CD14-positive monocyte (primary cell): ENCODE measurements around the gene RNPS1. TPM values are rescaled to one million over a fixed set of nuclear protein-coding genes. Genes with fewer than 3 reads are reported as not detected.

Experiments
- DNase-seq, 3 donors: peaks; one replicate each; pipeline ENCODE4 v3.0.0-alpha.2; 2011 to 2022
- H2AFZ ChIP-seq: 2 replicates; pipeline ENCODE4 v1.6.0; 2012; ENCODE audit warnings: mild to moderate bottlenecking, low read depth, low read length, inconsistent platforms; ENCODE audit not compliant: insufficient read depth, poor library complexity, severe bottlenecking
- H3K27ac ChIP-seq, 2 donors: 1 replicate in 1 of 2; 2 replicates in 1 of 2; pipeline ENCODE4 v1.5.1; 2012 to 2013; ENCODE audit warnings: low read length in 2 of 2, control low read depth in 1 of 2, inconsistent platforms in 1 of 2, low read depth in 1 of 2, mild to moderate bottlenecking in 1 of 2
- H3K27me3 ChIP-seq, 2 donors: one replicate each; pipeline versions ENCODE4 v1.6.0 to v1.6.1; 2011 to 2013; ENCODE audit warnings: low read length in 2 of 2; ENCODE audit not compliant: control insufficient read depth in 2 of 2, insufficient read depth in 2 of 2
- H3K36me3 ChIP-seq, 2 donors: replicated peaks in 1 of 2; 1 replicate in 1 of 2; 2 replicates in 1 of 2; pipeline versions ENCODE4 v1.5.1 to v1.6.1; 2012 to 2013; ENCODE audit warnings: low read length in 2 of 2, control low read depth in 1 of 2, inconsistent platforms in 1 of 2, mild to moderate bottlenecking in 1 of 2; ENCODE audit not compliant: insufficient read depth in 2 of 2, control insufficient read depth in 1 of 2
- H3K4me1 ChIP-seq, 2 donors: 1 replicate in 1 of 2; 2 replicates in 1 of 2; pipeline versions ENCODE4 v1.5.1 to v1.6.1; 2012 to 2013; ENCODE audit warnings: low read length in 2 of 2, control low read depth in 1 of 2, inconsistent platforms in 1 of 2, mild to moderate bottlenecking in 1 of 2, moderate library complexity in 1 of 2; ENCODE audit not compliant: insufficient read depth in 2 of 2, control insufficient read depth in 1 of 2
- H3K4me2 ChIP-seq: replicated peaks from 2 replicates; pipeline ENCODE3; 2012; ENCODE audit warnings: low read length, moderate library complexity, mild to moderate bottlenecking; ENCODE audit not compliant: poor library complexity, severe bottlenecking; ENCODE audit errors: extremely low read depth
- H3K4me3 ChIP-seq, 3 experiments: fragments of 200-600 bp in 1 of 3; sonication (generic) in 1 of 3; replicated peaks in 1 of 3; 1 replicate in 2 of 3; 2 replicates in 1 of 3; pipeline ENCODE4 v1.5.1; 2011 to 2013; ENCODE audit warnings: low read length in 3 of 3, mild to moderate bottlenecking in 3 of 3, control low read depth in 2 of 3, low read depth in 2 of 3, inconsistent platforms in 1 of 3, moderate library complexity in 1 of 3
- H3K79me2 ChIP-seq: 2 replicates; pipeline ENCODE4 v1.6.0; 2012; ENCODE audit warnings: mild to moderate bottlenecking, control low read depth, inconsistent platforms, low read length, moderate library complexity; ENCODE audit not compliant: insufficient read depth
- H3K9ac ChIP-seq: 2 replicates; pipeline ENCODE4 v1.6.0; 2017; ENCODE audit warnings: low read length, mild to moderate bottlenecking; ENCODE audit not compliant: insufficient read depth, poor library complexity, severe bottlenecking
- H3K9me3 ChIP-seq, 2 donors: replicated peaks in 1 of 2; 1 replicate in 1 of 2; 2 replicates in 1 of 2; pipeline versions ENCODE4 v1.5.1 to v1.6.1; 2012 to 2013; ENCODE audit warnings: low read length in 2 of 2, control low read depth in 1 of 2; ENCODE audit not compliant: control insufficient read depth in 1 of 2, insufficient read depth in 1 of 2
- H4K20me1 ChIP-seq: 2 replicates; pipeline ENCODE4 v1.6.0; 2012; ENCODE audit warnings: mild to moderate bottlenecking, low read length, control low read depth, moderate library complexity; ENCODE audit not compliant: insufficient read depth
- H3K27ac Mint-ChIP-seq, 7 donors: one replicate each; pipeline ENCODE4 v1.8.0; 2020; ENCODE audit warnings: mild to moderate bottlenecking in 7 of 7, mixed read lengths in 7 of 7, moderate library complexity in 6 of 7, inconsistent platforms in 2 of 7
- H3K27me3 Mint-ChIP-seq, 3 donors: one replicate each; pipeline ENCODE4 v1.8.0; 2021 to 2022; ENCODE audit warnings: low read depth in 3 of 3, mild to moderate bottlenecking in 3 of 3, mixed read lengths in 3 of 3, moderate library complexity in 3 of 3, inconsistent platforms in 1 of 3
- H3K36me3 Mint-ChIP-seq, 2 donors: one replicate each; pipeline ENCODE4 v1.8.0; 2020; ENCODE audit warnings: mixed read lengths in 2 of 2, inconsistent platforms in 1 of 2, mild to moderate bottlenecking in 1 of 2
- H3K4me1 Mint-ChIP-seq: one replicate; pipeline ENCODE4 v1.8.0; 2020; ENCODE audit warnings: mild to moderate bottlenecking, mixed read lengths
- H3K4me3 Mint-ChIP-seq, 2 donors: one replicate each; pipeline ENCODE4 v1.8.0; 2020; ENCODE audit warnings: mild to moderate bottlenecking in 2 of 2, mixed read lengths in 2 of 2, moderate library complexity in 1 of 2
- H3K9me3 Mint-ChIP-seq, 7 donors: one replicate each; pipeline ENCODE4 v1.8.0; 2020 to 2022; ENCODE audit warnings: mixed read lengths in 7 of 7, mild to moderate bottlenecking in 6 of 7, moderate library complexity in 6 of 7, inconsistent platforms in 2 of 7
- CTCF ChIP-seq: fragments of 200-600 bp; IDR thresholded peaks from one replicate; pipeline ENCODE4 v1.8.0; 2022; ENCODE audit warnings: antibody characterized with exemption, mild to moderate bottlenecking
- WGBS: methylation state at CpG from one replicate; pipeline ENCODE4 v1.1.5; 2013; ENCODE audit warnings: missing lambda C conversion rate; ENCODE audit not compliant: insufficient coverage; 5-methylcytosine and 5-hydroxymethylcytosine counted together
- intact Hi-C, 2 donors: fragments of 100-400 bp; cut with micrococcal nuclease; formaldehyde crosslinking; loops; one replicate each; pipeline versions ENCODE4 v1.15.0 to v1.15.1; 2023
- polyA plus RNA-seq, 3 donors: library from polyadenylated mRNA; depleted of rRNA in 1 of 3; unstranded in 2 of 3; stranded (reverse) in 1 of 3; fragments of 300-500 nt in 2 of 3; fragments of >200 nt in 1 of 3; fragmentation: Illumina TruSeq in 2 of 3; gene quantifications; 1 replicate in 2 of 3; 2 replicates in 1 of 3; pipeline ENCODE4 v1.2.3, GENCODE V29; 2012 to 2021

RNPS1 gene
- polyA plus RNA-seq, 3 donors = 93.7 to 176 (median 106) TPM

GRCh38 chr16:2237493-2238149 is 30.3 kb downstream of the RNPS1 start:
- no peaks in the 10 kb centered on the region for H3K79me2 ChIP-seq
- peak overlapping the region in 1 of 2 donors; percentile 48 for H3K4me3 Mint-ChIP-seq
- 12% methylated on average over 64 of the region's 65 CpGs for WGBS
- H3K4me1 Mint-ChIP-seq = peaks cover 7% of the 10 kb centered on the region
- no peak overlapping the region for H3K9ac ChIP-seq
- H2AFZ ChIP-seq = no peak overlapping the region
- intact Hi-C loops = no loop called here
- peaks cover 0 to 6% (median 0%) of the 10 kb centered on the region in 7 donors for H3K9me3 Mint-ChIP-seq
- no peak overlapping the region for H3K27ac ChIP-seq
- peaks cover 35 to 50% (median 35%) of the 10 kb centered on the region in 3 donors for H3K27me3 Mint-ChIP-seq
- H3K27me3 ChIP-seq = peaks cover 18 to 38% of the 10 kb centered on the region in 2 donors
- no peak for TF ChIP-seq CTCF
- H3K9me3 ChIP-seq = no peaks in the 10 kb centered on the region
- H4K20me1 ChIP-seq = peaks cover 26% of the 10 kb centered on the region
- peaks cover 40 to 57% of the 10 kb centered on the region in 2 donors for H3K36me3 Mint-ChIP-seq
- no peak overlapping the region for H3K27ac Mint-ChIP-seq
- H3K36me3 ChIP-seq = peaks cover 34 to 43% of the 10 kb centered on the region in 2 donors
- H3K4me2 ChIP-seq = no peak overlapping the region
- DNase-seq = no peak
- H3K4me1 ChIP-seq = peaks cover 5 to 6% of the 10 kb centered on the region in 2 donors
- H3K4me3 ChIP-seq = no peak overlapping the region

GRCh38 chr16:2237102-2237482 is 30.8 kb downstream of the RNPS1 start:
- intact Hi-C loops = no loop called here
- H3K36me3 ChIP-seq = peaks cover 33 to 43% of the 10 kb centered on the region in 2 donors
- no peak overlapping the region for H3K4me3 ChIP-seq
- peaks cover 18 to 38% of the 10 kb centered on the region in 2 donors for H3K27me3 ChIP-seq
- H4K20me1 ChIP-seq = peaks cover 26% of the 10 kb centered on the region
- Mint-ChIP-seq H3K27ac (no peak overlapping the region), H3K9me3 (peaks cover 0 to 6% (median 0%) of the 10 kb centered on the region in 7 donors), H3K4me1 (peaks cover 5% of the 10 kb centered on the region), H3K36me3 (peaks cover 36 to 53% of the 10 kb centered on the region in 2 donors), H3K27me3 (peaks cover 35 to 50% (median 35%) of the 10 kb centered on the region in 3 donors), H3K4me3 (peak overlapping the region in 1 of 2 donors; percentile 35)
- no peak overlapping the region for H3K9ac ChIP-seq
- no peaks in the 10 kb centered on the region for H3K79me2 ChIP-seq
- 3% methylated on average over 28 of the region's 40 CpGs for WGBS
- H2AFZ ChIP-seq = no peak overlapping the region
- TF ChIP-seq CTCF = no peak
- no peak overlapping the region for H3K27ac ChIP-seq
- H3K4me1 ChIP-seq = peaks cover 5 to 6% of the 10 kb centered on the region in 2 donors
- no peaks in the 10 kb centered on the region for H3K9me3 ChIP-seq
- no peak overlapping the region for H3K4me2 ChIP-seq
- DNase-seq = no peak
